GM04504 (cell line): ENCODE results near the gene HPS1.

Experiments
- DNase-seq: peaks from one replicate; pipeline ENCODE4 v3.0.0-alpha.2; 2012; ENCODE audit warnings: low read depth

HPS1 gene

GRCh38 chr10:98463976-98464754 is 17.4 kb upstream of the HPS1 start:
- no peak for DNase-seq

GRCh38 chr10:98463016-98463415 is 16.3 kb upstream of the HPS1 start:
- DNase-seq, result no peak

GRCh38 chr10:98461500-98461842 is 14.7 kb upstream of the HPS1 start:
- no peak for DNase-seq

- DNase-seq, result peak; percentile 76
These were observed 14.2 kb upstream of the HPS1 start for GRCh38 chr10:98460837-98461499.

GRCh38 chr10:98458809-98459784 is 12.4 kb upstream of the HPS1 start:
- no peak for DNase-seq

GRCh38 chr10:98457721-98458120 is 11.0 kb upstream of the HPS1 start:
- DNase-seq, result no peak

- DNase-seq, result no peak
These were observed 10.1 kb upstream of the HPS1 start for GRCh38 chr10:98456686-98457482.

GRCh38 chr10:98456043-98456570 is 9.4 kb upstream of the HPS1 start:
- no peak for DNase-seq

GRCh38 chr10:98453729-98454128 is 7.0 kb upstream of the HPS1 start:
- no peak for DNase-seq

- no peak for DNase-seq
These were observed 3.9 kb upstream of the HPS1 start for GRCh38 chr10:98450618-98451017.

- DNase-seq, result no peak
These were observed 2.6 kb upstream of the HPS1 start for GRCh38 chr10:98449287-98449686.

- no peak for DNase-seq
These were observed 529 bp downstream of the HPS1 start for GRCh38 chr10:98446151-98446660.

GRCh38 chr10:98445200-98445812 is 1.4 kb downstream of the HPS1 start:
- no peak for DNase-seq

GRCh38 chr10:98444314-98445006 is 2.3 kb downstream of the HPS1 start:
- no peak for DNase-seq

- DNase-seq, result no peak
These were observed 8.0 kb downstream of the HPS1 start for GRCh38 chr10:98438715-98439114.

- no peak for DNase-seq
These were observed 10.0 kb downstream of the HPS1 start for GRCh38 chr10:98436704-98437103.

- no peak for DNase-seq
These were observed 11.6 kb downstream of the HPS1 start for GRCh38 chr10:98435178-98435577.

GRCh38 chr10:98433881-98434732 is 12.6 kb downstream of the HPS1 start:
- no peak for DNase-seq

GRCh38 chr10:98433371-98433770 is 13.4 kb downstream of the HPS1 start:
- DNase-seq, result no peak
